Measurements from ENCODE around the gene EDA.

The EDA gene

DNA sequence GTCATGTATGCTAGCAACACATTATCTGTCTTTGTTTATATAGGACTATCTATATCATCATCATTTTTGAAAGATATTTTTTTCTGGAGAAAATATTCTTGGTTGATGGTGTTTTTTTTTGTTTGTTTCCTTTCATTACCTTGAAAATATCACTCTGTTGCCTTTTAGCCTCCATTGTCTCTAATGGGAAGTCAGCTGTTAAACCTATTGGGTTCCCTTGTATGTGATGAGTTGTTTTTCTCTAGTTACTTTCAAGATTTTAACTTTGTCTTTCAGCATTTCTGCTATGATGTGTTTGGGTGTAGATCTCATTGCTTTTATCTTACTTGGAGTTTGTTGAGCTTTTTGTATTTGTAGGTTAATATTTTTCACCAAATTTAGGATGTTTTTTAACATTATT lies 124.4 kb downstream of the EDA start:
- Histone ChIP-seq H3K27ac (ENCODE audit: low read depth, low read length) (no peak overlapping the region), H3K79me2 (ENCODE audit: control insufficient read depth, insufficient read depth, low read length, unreplicated experiment) (no peaks in the 10 kb centered on the region), H3K4me3 (ENCODE audit: low read depth, low read length) (no peak overlapping the region), H3K36me3 (ENCODE audit: insufficient read depth, low read length) (no peaks in the 10 kb centered on the region), H3K27me3 (ENCODE audit: insufficient read depth, low read length) (no peaks in the 10 kb centered on the region), H3K4me1 (ENCODE audit: control insufficient read depth, insufficient read depth, low read length, unreplicated experiment) (no peaks in the 10 kb centered on the region), H2AFZ (ENCODE audit: low read length, unreplicated experiment) (no peak overlapping the region)

DNA sequence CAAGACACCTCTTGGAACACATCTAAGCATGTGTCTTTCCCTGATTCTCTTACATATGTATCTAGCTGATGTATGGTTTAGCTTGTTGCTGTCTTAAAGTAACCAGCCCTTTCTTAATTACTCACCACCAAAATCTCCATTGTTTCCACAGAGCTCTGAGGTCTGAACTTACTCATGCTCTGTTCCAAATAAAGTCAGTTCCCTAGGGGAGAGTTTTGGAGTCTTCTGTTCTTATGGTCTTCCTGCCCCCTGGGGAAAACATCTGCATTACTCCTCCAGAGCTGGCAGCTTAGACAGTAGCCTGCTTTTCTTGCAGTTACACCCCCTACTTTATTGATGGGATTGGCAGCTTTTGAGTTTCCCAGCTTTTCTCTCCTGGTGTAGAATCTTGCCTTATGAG lies 125.8 kb downstream of the EDA start:
- H3K27ac ChIP-seq (ENCODE audit: low read depth, low read length): no peak overlapping the region
- H2AFZ ChIP-seq (ENCODE audit: low read length, unreplicated experiment): no peak overlapping the region
- H3K4me3 ChIP-seq (ENCODE audit: low read depth, low read length): no peak overlapping the region
- no peaks in the 10 kb centered on the region for H3K79me2 ChIP-seq (ENCODE audit: control insufficient read depth, insufficient read depth, low read length, unreplicated experiment)
- no peaks in the 10 kb centered on the region for H3K4me1 ChIP-seq (ENCODE audit: control insufficient read depth, insufficient read depth, low read length, unreplicated experiment)
- no peaks in the 10 kb centered on the region for H3K27me3 ChIP-seq (ENCODE audit: insufficient read depth, low read length)
- no peaks in the 10 kb centered on the region for H3K36me3 ChIP-seq (ENCODE audit: insufficient read depth, low read length)

- Histone ChIP-seq H3K27me3 (ENCODE audit: insufficient read depth, low read length) (no peaks in the 10 kb centered on the region), H3K79me2 (ENCODE audit: control insufficient read depth, insufficient read depth, low read length, unreplicated experiment) (no peaks in the 10 kb centered on the region), H3K27ac (ENCODE audit: low read depth, low read length) (no peak overlapping the region), H2AFZ (ENCODE audit: low read length, unreplicated experiment) (no peak overlapping the region), H3K4me3 (ENCODE audit: low read depth, low read length) (no peak overlapping the region), H3K36me3 (ENCODE audit: insufficient read depth, low read length) (no peaks in the 10 kb centered on the region), H3K4me1 (ENCODE audit: control insufficient read depth, insufficient read depth, low read length, unreplicated experiment) (no peaks in the 10 kb centered on the region)
These were observed 130.1 kb downstream of the EDA start for GRCh38 chrX:69746051-69746450.

DNA sequence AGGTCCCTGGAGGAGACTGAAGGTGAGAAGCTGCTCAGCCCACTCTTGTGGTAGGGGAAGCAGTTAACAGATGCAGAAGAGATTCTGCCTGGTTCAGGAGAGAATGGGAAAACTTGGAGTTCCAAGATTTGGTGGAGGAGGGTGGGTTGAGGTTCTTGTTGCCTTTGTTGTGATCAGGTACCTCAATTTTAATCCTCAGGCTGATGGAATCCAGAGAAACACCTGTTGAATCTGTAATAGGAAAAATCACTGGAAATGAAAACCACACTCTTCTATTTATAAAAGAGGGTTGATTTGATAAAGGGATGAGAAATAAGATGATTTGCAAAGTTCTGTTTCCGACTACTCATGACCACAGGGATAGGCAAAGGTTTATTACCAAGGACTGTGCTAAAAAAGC lies 132.1 kb downstream of the EDA start:
- H2AFZ ChIP-seq (ENCODE audit: low read length, unreplicated experiment): no peak overlapping the region
- H3K4me3 ChIP-seq (ENCODE audit: low read depth, low read length): no peak overlapping the region
- H3K27me3 ChIP-seq (ENCODE audit: insufficient read depth, low read length): no peaks in the 10 kb centered on the region
- no peaks in the 10 kb centered on the region for H3K4me1 ChIP-seq (ENCODE audit: control insufficient read depth, insufficient read depth, low read length, unreplicated experiment)
- H3K27ac ChIP-seq (ENCODE audit: low read depth, low read length): no peak overlapping the region
- H3K36me3 ChIP-seq (ENCODE audit: insufficient read depth, low read length): no peaks in the 10 kb centered on the region
- no peaks in the 10 kb centered on the region for H3K79me2 ChIP-seq (ENCODE audit: control insufficient read depth, insufficient read depth, low read length, unreplicated experiment)

- no peaks in the 10 kb centered on the region for H3K79me2 ChIP-seq (ENCODE audit: control insufficient read depth, insufficient read depth, low read length, unreplicated experiment)
- no peaks in the 10 kb centered on the region for H3K36me3 ChIP-seq (ENCODE audit: insufficient read depth, low read length)
- no peak overlapping the region for H3K27ac ChIP-seq (ENCODE audit: low read depth, low read length)
- no peaks in the 10 kb centered on the region for H3K27me3 ChIP-seq (ENCODE audit: insufficient read depth, low read length)
- no peaks in the 10 kb centered on the region for H3K4me1 ChIP-seq (ENCODE audit: control insufficient read depth, insufficient read depth, low read length, unreplicated experiment)
- H3K4me3 ChIP-seq (ENCODE audit: low read depth, low read length): no peak overlapping the region
- H2AFZ ChIP-seq (ENCODE audit: low read length, unreplicated experiment): no peak overlapping the region
These were observed 144.2 kb downstream of the EDA start for GRCh38 chrX:69759921-69760625.

- Histone ChIP-seq H3K4me1 (ENCODE audit: control insufficient read depth, insufficient read depth, low read length, unreplicated experiment) (no peaks in the 10 kb centered on the region), H3K4me3 (ENCODE audit: low read depth, low read length) (no peak overlapping the region), H2AFZ (ENCODE audit: low read length, unreplicated experiment) (no peak overlapping the region), H3K79me2 (ENCODE audit: control insufficient read depth, insufficient read depth, low read length, unreplicated experiment) (no peaks in the 10 kb centered on the region), H3K36me3 (ENCODE audit: insufficient read depth, low read length) (no peaks in the 10 kb centered on the region), H3K27me3 (ENCODE audit: insufficient read depth, low read length) (no peaks in the 10 kb centered on the region), H3K27ac (ENCODE audit: low read depth, low read length) (no peak overlapping the region)
These were observed 145.7 kb downstream of the EDA start for GRCh38 chrX:69761633-69762032.

GRCh38 chrX:69762340-69762739 lies 146.4 kb downstream of the EDA start:
- no peaks in the 10 kb centered on the region for H3K79me2 ChIP-seq (ENCODE audit: control insufficient read depth, insufficient read depth, low read length, unreplicated experiment)
- no peak overlapping the region for H3K27ac ChIP-seq (ENCODE audit: low read depth, low read length)
- no peaks in the 10 kb centered on the region for H3K36me3 ChIP-seq (ENCODE audit: insufficient read depth, low read length)
- H3K4me1 ChIP-seq (ENCODE audit: control insufficient read depth, insufficient read depth, low read length, unreplicated experiment): no peaks in the 10 kb centered on the region
- H3K4me3 ChIP-seq (ENCODE audit: low read depth, low read length): no peak overlapping the region
- no peaks in the 10 kb centered on the region for H3K27me3 ChIP-seq (ENCODE audit: insufficient read depth, low read length)
- no peak overlapping the region for H2AFZ ChIP-seq (ENCODE audit: low read length, unreplicated experiment)

DNA sequence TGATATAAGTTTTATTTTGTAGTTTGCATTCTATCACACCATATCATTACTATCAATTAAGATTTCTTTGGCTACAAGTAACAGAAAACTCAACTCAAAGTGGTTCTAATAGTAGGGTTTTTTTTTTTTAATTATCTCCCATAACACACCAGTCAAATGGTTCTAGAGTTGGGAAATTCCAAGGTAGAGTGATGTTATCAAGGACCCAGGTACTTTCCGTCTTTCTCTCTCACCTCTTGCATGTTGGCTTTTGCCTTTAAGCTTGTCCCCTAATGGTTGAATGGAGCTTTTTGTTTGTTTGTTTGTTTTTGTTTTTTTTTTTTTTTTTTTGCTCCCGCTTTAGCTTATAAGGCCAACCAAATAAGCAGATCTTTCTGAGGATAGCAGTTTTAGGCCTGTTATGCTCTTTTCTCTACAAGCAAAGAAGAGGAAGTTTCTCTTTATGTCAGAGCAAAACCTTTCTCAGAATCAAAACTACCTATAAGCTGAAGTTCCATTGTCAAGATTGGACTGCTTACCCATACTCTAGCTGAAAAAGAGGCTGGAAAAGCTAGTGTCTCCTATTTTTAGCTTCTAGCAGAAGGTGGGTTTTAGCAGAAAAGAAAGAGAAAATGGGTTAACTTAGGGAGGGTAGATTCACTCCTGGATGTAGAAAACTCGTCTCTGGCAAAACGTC lies 177.5 kb downstream of the EDA start:
- no peak overlapping the region for H2AFZ ChIP-seq (ENCODE audit: low read length, unreplicated experiment)
- H3K4me3 ChIP-seq (ENCODE audit: low read depth, low read length): no peak overlapping the region
- no peaks in the 10 kb centered on the region for H3K4me1 ChIP-seq (ENCODE audit: control insufficient read depth, insufficient read depth, low read length, unreplicated experiment)
- H3K27ac ChIP-seq (ENCODE audit: low read depth, low read length): no peak overlapping the region
- no peaks in the 10 kb centered on the region for H3K27me3 ChIP-seq (ENCODE audit: insufficient read depth, low read length)
- no peaks in the 10 kb centered on the region for H3K79me2 ChIP-seq (ENCODE audit: control insufficient read depth, insufficient read depth, low read length, unreplicated experiment)
- H3K36me3 ChIP-seq (ENCODE audit: insufficient read depth, low read length): no peaks in the 10 kb centered on the region

- Histone ChIP-seq H3K4me1 (ENCODE audit: control insufficient read depth, insufficient read depth, low read length, unreplicated experiment) (no peaks in the 10 kb centered on the region), H3K4me3 (ENCODE audit: low read depth, low read length) (no peak overlapping the region), H3K27me3 (ENCODE audit: insufficient read depth, low read length) (no peaks in the 10 kb centered on the region), H3K79me2 (ENCODE audit: control insufficient read depth, insufficient read depth, low read length, unreplicated experiment) (no peaks in the 10 kb centered on the region), H3K27ac (ENCODE audit: low read depth, low read length) (no peak overlapping the region), H3K36me3 (ENCODE audit: insufficient read depth, low read length) (no peaks in the 10 kb centered on the region), H2AFZ (ENCODE audit: low read length, unreplicated experiment) (no peak overlapping the region)
These were observed 179.8 kb downstream of the EDA start for GRCh38 chrX:69795702-69796101.

GRCh38 chrX:69807400-69807799 lies 191.5 kb downstream of the EDA start:
- no peaks in the 10 kb centered on the region for H3K4me1 ChIP-seq (ENCODE audit: control insufficient read depth, insufficient read depth, low read length, unreplicated experiment)
- H2AFZ ChIP-seq (ENCODE audit: low read length, unreplicated experiment): no peak overlapping the region
- no peak overlapping the region for H3K4me3 ChIP-seq (ENCODE audit: low read depth, low read length)
- H3K27ac ChIP-seq (ENCODE audit: low read depth, low read length): no peak overlapping the region
- no peaks in the 10 kb centered on the region for H3K27me3 ChIP-seq (ENCODE audit: insufficient read depth, low read length)
- H3K79me2 ChIP-seq (ENCODE audit: control insufficient read depth, insufficient read depth, low read length, unreplicated experiment): no peaks in the 10 kb centered on the region
- no peaks in the 10 kb centered on the region for H3K36me3 ChIP-seq (ENCODE audit: insufficient read depth, low read length)

GRCh38 chrX:69808375-69808774 lies 192.5 kb downstream of the EDA start:
- Histone ChIP-seq H2AFZ (ENCODE audit: low read length, unreplicated experiment) (no peak overlapping the region), H3K79me2 (ENCODE audit: control insufficient read depth, insufficient read depth, low read length, unreplicated experiment) (no peaks in the 10 kb centered on the region), H3K36me3 (ENCODE audit: insufficient read depth, low read length) (no peaks in the 10 kb centered on the region), H3K4me3 (ENCODE audit: low read depth, low read length) (no peak overlapping the region), H3K27me3 (ENCODE audit: insufficient read depth, low read length) (no peaks in the 10 kb centered on the region), H3K4me1 (ENCODE audit: control insufficient read depth, insufficient read depth, low read length, unreplicated experiment) (no peaks in the 10 kb centered on the region), H3K27ac (ENCODE audit: low read depth, low read length) (no peak overlapping the region)
